MM.1S (cell line): ENCODE data around the gene PLCG2.

Experiments used
- EZH2 ChIP-seq: fragments of 300-600 bp; sonication (generic); optimal IDR thresholded peaks from 2 replicates; pipeline ENCODE3; 2017; ENCODE audit warnings: low read depth, mild to moderate bottlenecking, antibody characterized with exemption, low read length, mixed read lengths
- EZH2phosphoT487 ChIP-seq: fragments of 300-600 bp; sonication (generic); IDR thresholded peaks from 2 replicates; pipeline ENCODE4 v1.6.1; 2018; ENCODE audit warnings: antibody characterized with exemption, low read length
- TF ChIP-seq, protein P1 (sequence below): fragments of 300-600 bp; sonication (generic); IDR thresholded peaks from 2 replicates; pipeline ENCODE4 v1.5.1; 2016; ENCODE audit warnings: antibody characterized with exemption, low read length, mixed read lengths

DNA sequence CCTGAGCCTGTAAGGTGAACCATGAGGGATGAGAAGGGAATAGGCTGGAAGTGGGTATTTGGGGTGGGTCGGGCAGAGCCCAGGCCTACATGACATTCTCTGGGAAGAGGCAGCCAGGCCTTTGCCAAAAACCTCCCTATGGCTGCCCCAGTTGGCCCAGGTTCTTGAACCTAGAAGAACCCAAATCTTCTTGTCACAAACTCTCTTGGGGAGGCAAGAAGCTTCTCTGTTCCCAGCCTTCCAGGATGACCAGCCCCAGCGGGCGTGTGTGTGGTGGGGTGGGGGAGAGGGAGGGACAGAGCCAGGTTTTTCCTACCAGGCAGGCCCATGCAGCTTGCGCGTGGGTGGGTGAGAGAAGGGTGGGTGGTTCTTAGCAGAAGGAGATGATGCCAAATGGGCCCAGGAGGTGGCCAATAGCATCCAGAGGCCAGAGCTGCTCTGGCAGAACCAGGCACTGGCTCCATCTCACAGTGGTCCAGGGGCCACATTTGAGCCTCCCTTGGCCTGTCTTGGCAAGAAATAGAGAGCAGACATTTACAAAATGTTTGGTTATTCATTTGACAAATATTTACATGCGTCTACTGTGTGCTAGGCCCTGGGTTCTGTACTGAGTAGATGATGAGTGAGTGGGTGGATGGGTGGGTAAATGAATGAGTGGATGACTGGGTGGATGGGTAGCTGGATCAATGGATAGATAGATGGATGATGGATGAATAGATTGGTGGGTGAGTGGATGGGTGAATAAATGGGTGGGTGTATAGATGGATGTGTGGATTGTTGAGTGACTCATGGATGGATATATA is 44.3 kb upstream of the PLCG2 start:
- no peak for TF ChIP-seq EZH2phosphoT487
- TF ChIP-seq EZH2 = no peak
- TF ChIP-seq, protein P1, sequence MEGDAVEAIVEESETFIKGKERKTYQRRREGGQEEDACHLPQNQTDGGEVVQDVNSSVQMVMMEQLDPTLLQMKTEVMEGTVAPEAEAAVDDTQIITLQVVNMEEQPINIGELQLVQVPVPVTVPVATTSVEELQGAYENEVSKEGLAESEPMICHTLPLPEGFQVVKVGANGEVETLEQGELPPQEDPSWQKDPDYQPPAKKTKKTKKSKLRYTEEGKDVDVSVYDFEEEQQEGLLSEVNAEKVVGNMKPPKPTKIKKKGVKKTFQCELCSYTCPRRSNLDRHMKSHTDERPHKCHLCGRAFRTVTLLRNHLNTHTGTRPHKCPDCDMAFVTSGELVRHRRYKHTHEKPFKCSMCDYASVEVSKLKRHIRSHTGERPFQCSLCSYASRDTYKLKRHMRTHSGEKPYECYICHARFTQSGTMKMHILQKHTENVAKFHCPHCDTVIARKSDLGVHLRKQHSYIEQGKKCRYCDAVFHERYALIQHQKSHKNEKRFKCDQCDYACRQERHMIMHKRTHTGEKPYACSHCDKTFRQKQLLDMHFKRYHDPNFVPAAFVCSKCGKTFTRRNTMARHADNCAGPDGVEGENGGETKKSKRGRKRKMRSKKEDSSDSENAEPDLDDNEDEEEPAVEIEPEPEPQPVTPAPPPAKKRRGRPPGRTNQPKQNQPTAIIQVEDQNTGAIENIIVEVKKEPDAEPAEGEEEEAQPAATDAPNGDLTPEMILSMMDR = no peak
